Measurements from ENCODE around the gene TMEM132A. TPM values are rescaled to one million over a fixed set of nuclear protein-coding genes. Genes with fewer than 3 reads are reported as not detected.
A peak's percentile ranks its signal among the peaks of the same experiment; 100 is the strongest.
"Not testable (repeated sequence)": the region's sequence is repeated elsewhere in the genome, so short reads cannot be mapped to it uniquely, and the experiment has no call there.

Gene TMEM132A
- total RNA-seq, 2 experiments from 2014 or later: 1.9 to 2.0 TPM

DNA sequence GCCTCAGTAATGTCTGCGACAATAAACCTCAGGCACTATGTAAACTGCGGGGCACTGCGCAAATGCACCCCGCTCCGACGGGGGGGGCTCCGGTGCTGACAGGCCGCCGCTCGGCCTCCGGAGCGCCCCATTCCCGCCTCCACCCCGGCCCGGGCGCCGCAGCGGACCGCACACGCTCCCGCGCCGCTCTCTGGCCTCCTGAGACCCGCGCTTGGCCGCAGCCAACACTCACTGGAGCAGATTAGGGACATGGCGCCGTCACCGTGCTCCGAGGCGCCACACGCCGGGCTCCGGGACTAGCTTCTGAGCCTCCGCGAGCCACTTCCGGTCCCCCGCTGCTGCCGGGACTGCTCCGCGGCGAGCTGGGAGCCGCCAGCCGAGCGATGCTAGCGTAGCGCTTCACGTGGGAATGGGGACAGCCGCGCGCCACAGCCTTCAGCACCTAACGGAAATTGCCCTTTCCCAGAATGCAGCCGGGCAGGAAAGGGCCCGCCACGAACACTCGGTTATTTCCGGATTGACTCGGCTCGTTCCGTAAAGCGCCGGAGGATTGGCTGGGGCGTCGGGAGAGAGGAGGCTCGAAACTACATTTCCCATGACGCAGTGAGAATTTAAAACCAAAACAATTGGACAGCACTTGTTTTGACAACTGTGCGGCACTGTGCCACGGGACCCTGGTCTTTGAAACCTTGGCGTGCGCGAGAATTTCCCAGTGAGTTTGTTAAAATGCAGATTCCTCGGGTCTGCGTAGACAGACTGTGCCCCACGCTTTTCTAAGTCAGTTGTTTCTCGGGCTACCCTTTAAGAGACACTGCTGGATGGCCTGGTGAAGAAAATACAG, 17.9 kb upstream of the TMEM132A start, which contains the start of gene PRPF19:
Gene PRPF19 (minus strand): TSS at position 454 of the 841 bp plus-strand sequence. CDS start 203 bp downstream, at position 251.
- peak; percentile 97 for ATAC-seq

DNA sequence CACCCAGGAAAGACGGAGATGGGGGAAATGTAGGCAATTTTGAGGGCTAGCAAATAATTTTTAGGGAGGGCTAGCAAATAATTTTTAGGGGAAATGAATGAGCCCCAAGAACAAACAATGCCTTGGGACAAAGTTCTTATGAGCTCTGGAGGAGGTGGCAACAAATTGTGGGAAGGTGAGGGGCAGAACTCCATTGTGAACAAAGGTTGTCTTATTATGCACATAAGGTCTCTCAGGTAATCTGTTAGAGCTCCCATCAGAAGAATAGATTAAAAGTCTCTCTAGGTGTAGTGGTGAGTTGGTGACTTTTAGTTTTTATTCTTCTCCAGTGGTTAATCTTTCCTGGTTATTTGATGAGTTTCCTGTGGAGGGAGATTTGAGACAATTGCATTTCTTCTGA, 15.5 kb upstream of the TMEM132A start:
- ChIA-PET POLR2A (interaction anchor here (0.6 kb wide), 1 partner anchor 15 kb away, joined by 3 read pairs; no protein-coding TSS in a partner anchor), CTCF (interaction anchor here (1.2 kb wide), 1 partner anchor 221 kb away, joined by 3 read pairs; no protein-coding TSS in a partner anchor)
- ATAC-seq (no peak), DNase-seq (no peak)
- H3K4me3 Mint-ChIP-seq: no peak overlapping the region
- H3K9me3 Mint-ChIP-seq (ENCODE audit: low read depth): no peaks in the 10 kb centered on the region
- H3K27ac Mint-ChIP-seq: no peak overlapping the region
- intact Hi-C loops (cut with DNase I, micrococcal nuclease): loop anchor here in 1 of 2 experiments (10.0 kb wide), 1 partner anchor 516 kb away; the partner anchor contains the start of gene CPSF7
- H3K36me3 Mint-ChIP-seq (ENCODE audit: low read depth): peaks cover 10% of the 10 kb centered on the region
- no peaks in the 10 kb centered on the region for H3K27me3 Mint-ChIP-seq
- H3K4me1 Mint-ChIP-seq: peaks cover 57% of the 10 kb centered on the region

More for the DNA sequence above, 17.9 kb upstream of the TMEM132A start, which contains the start of gene PRPF19:
- POLR2A ChIA-PET: interaction anchor here (0.6 to 2.3 kb wide), 8 partner anchors 9 to 209 kb away, joined by 3 to 16 read pairs (median 4); partner anchors contain the start of genes TMEM109 and TMEM132A
- Mint-ChIP-seq H3K9me3 (ENCODE audit: low read depth) (no peaks in the 10 kb centered on the region), H3K4me1 (peaks cover 41% of the 10 kb centered on the region), H3K4me3 (peak within 1 kb of the TSS; percentile 86), H3K36me3 (ENCODE audit: low read depth) (peaks cover 26% of the 10 kb centered on the region), H3K27me3 (no peaks in the 10 kb centered on the region), H3K27ac (peak within 1 kb of the TSS; percentile 94)
- intact Hi-C loops (cut with DNase I, micrococcal nuclease): loop anchor here (1.0 to 10.0 kb wide), 8 partner anchors 8 to 522 kb away; partner anchors contain the start of genes CPSF7 (in 2 of the 2), TMEM109 (in 2 of the 2), VPS37C (in 2 of the 2) and CCDC86 (in 1 of the 2)
- CTCF ChIA-PET: interaction anchor here (0.9 to 3.5 kb wide), 4 partner anchors 9 to 75 kb away, joined by 3 to 16 read pairs (median 6); no protein-coding TSS in a partner anchor
- DNase-seq: peak; percentile 99

DNA sequence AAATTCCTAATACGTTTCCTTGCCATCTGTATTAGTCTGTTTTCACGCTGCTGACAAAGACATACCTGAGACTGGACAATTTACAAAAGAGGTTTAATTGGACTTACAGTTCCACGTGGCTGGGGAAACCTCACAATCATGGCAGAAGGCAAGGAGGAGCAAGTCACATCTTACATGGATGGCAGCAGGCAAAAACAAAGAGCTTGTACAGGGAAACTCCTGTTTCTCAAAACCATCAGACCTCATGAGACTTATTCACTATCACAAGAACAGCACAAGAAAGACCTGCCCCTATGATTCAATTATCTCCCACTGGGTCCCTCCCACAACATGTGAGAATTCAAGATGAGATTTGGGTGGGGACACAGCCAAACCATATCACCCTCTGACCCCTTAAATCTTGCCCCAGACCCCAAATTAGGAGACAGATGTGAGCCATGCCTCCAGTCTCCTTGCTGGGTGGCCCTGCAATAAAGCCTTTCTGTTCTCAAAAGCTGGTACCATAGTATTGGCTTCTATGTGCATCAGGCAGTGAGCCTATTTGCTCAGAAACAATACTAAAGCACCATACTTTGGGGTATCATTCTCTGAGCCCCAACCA, 14.5 kb upstream of the TMEM132A start:
- not testable (repeated sequence) for ATAC-seq; H3K9me3 Mint-ChIP-seq (ENCODE audit: low read depth)

DNA sequence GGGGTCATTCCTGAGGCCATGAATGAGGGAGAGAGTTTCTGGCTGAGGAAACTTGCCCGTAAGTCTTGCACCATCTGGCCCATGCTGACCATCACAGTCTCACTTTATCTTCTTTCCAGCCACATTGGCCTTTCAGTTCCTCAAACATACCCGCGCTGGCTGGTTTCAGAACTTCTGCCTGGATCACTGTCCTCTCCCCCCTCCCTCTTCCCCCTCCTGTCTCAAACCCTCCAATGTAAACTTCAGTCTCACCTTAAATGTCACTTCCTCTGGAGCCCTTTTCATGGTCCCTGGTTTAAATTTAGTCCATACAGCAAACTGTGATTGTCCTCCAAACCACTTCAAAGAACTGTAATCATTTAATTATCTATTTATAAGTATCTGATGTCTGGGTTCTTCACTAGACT, 14.0 kb upstream of the TMEM132A start:
- Mint-ChIP-seq H3K27ac (no peak overlapping the region), H3K9me3 (ENCODE audit: low read depth) (no peaks in the 10 kb centered on the region), H3K27me3 (no peaks in the 10 kb centered on the region), H3K4me3 (no peak overlapping the region), H3K36me3 (ENCODE audit: low read depth) (peaks cover 3% of the 10 kb centered on the region), H3K4me1 (peaks cover 44% of the 10 kb centered on the region)
- DNase-seq: no peak
- ChIA-PET CTCF (no interaction called here), POLR2A (no interaction called here)
- intact Hi-C loops (cut with DNase I, micrococcal nuclease): loop anchor here (5.0 kb wide), 3 partner anchors 172 to 382 kb away; no protein-coding TSS in a partner anchor
- no peak for ATAC-seq

More for the DNA sequence above, 14.5 kb upstream of the TMEM132A start:
- H3K27me3 Mint-ChIP-seq; H3K4me3 Mint-ChIP-seq; CTCF ChIA-PET; POLR2A ChIA-PET; H3K36me3 Mint-ChIP-seq (ENCODE audit: low read depth); H3K27ac Mint-ChIP-seq; DNase-seq: not testable (repeated sequence)
- H3K4me1 Mint-ChIP-seq: peaks cover 47% of the 10 kb centered on the region
- intact Hi-C loops (cut with DNase I, micrococcal nuclease): loop anchor here (5.0 to 10.0 kb wide), 4 partner anchors 173 to 515 kb away; partner anchors contain the start of gene CPSF7 (in 1 of the 2)

DNA sequence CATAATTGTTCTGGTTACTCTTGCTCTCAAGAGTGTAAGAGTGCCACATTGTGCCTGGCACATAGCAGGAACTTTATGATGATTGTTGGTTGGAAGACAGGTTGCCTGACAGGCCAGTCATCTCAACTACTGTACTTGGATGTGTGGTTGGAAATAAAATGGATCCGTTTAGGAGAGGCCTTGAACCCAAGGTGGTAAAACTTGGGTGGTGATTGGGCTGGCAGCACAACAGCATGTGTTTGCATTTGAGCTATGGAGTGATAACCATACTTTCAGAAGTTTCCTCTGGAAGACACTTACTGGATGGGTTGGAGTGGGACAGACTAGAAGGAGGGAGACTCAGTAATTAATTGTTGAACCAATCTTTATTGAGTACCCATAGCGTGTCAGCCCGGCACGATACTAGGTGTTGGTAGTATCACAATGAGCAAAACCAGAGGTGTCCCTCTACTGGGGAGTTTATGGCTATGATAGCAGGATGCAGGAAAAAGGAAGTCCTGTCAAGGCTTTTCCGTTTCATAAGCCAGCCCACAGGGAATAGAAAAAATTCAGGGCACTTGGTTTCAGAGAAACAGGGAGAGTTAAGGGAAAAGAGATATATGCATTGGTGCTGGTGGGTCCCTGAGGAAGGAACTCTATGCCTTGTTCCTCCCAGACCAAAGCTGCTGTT, 13.4 kb upstream of the TMEM132A start:
- H3K27ac Mint-ChIP-seq: no peak overlapping the region
- intact Hi-C loops (cut with DNase I, micrococcal nuclease): loop anchor here (5.0 kb wide), 3 partner anchors 171 to 381 kb away; no protein-coding TSS in a partner anchor
- H3K9me3 Mint-ChIP-seq (ENCODE audit: low read depth): no peaks in the 10 kb centered on the region

DNA sequence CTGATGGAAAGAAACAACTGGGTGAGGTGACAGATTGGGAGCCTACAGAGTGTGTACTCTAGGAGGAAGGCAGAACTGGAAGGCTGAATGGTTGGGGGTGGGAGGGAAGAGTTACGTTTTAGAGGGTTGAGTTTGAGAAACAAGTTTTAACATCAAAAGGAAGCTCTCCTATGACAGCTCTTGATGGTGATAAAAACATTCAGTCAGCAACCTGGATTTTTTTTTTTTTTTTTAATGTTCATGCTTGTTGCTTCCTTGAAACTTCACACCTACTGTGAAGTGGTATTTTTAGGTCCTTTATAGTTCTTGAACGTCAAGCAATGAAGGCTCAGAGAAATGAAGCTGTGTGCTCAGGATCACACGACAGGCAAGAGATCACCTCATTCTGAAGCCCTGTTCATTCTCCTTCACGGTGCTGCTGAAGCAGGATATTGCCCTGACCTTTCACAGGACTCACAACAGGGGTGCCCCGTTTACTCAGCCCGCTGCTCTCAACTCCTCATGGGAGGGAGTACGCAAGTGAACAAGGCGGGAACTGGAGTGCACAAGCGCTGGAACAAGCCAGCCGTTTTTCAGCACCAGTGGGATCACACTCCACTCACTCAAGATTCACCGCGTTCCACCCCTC, 11.9 kb upstream of the TMEM132A start:
- H3K27ac Mint-ChIP-seq: peak overlapping the region; percentile 73
- ChIA-PET CTCF (interaction anchor here (0.5 to 2.7 kb wide), 11 partner anchors 9 to 1990 kb away, joined by 3 to 16 read pairs (median 4); partner anchors contain the start of gene CD6), POLR2A (interaction anchor here (1.2 to 1.9 kb wide), 2 partner anchors 25 to 517 kb away, joined by 4 to 5 read pairs; partner anchors contain the start of genes CPSF7 and SDHAF2)
- peak; percentile 51 for DNase-seq
- H3K4me1 Mint-ChIP-seq: peaks cover 52% of the 10 kb centered on the region
- ATAC-seq: peak; percentile 12
- H3K36me3 Mint-ChIP-seq (ENCODE audit: low read depth): peaks cover 12% of the 10 kb centered on the region
- intact Hi-C loops (cut with DNase I, micrococcal nuclease): loop anchor here (2.0 to 5.0 kb wide), 4 partner anchors 70 to 380 kb away; partner anchors contain the start of gene CCDC86 (in 1 of the 2)
- H3K9me3 Mint-ChIP-seq (ENCODE audit: low read depth): no peaks in the 10 kb centered on the region
- H3K4me3 Mint-ChIP-seq: peak overlapping the region; percentile 2
- H3K27me3 Mint-ChIP-seq: no peaks in the 10 kb centered on the region

More for the DNA sequence above, 13.4 kb upstream of the TMEM132A start:
- ATAC-seq (no peak), DNase-seq (no peak)
- Mint-ChIP-seq H3K27me3 (no peaks in the 10 kb centered on the region), H3K4me1 (peaks cover 46% of the 10 kb centered on the region), H3K4me3 (no peak overlapping the region), H3K36me3 (ENCODE audit: low read depth) (peaks cover 4% of the 10 kb centered on the region)
- POLR2A ChIA-PET: interaction anchor here (0.6 to 1.2 kb wide), 2 partner anchors 10 to 23 kb away, joined by 3 to 5 read pairs; no protein-coding TSS in a partner anchor
- CTCF ChIA-PET: no interaction called here

DNA sequence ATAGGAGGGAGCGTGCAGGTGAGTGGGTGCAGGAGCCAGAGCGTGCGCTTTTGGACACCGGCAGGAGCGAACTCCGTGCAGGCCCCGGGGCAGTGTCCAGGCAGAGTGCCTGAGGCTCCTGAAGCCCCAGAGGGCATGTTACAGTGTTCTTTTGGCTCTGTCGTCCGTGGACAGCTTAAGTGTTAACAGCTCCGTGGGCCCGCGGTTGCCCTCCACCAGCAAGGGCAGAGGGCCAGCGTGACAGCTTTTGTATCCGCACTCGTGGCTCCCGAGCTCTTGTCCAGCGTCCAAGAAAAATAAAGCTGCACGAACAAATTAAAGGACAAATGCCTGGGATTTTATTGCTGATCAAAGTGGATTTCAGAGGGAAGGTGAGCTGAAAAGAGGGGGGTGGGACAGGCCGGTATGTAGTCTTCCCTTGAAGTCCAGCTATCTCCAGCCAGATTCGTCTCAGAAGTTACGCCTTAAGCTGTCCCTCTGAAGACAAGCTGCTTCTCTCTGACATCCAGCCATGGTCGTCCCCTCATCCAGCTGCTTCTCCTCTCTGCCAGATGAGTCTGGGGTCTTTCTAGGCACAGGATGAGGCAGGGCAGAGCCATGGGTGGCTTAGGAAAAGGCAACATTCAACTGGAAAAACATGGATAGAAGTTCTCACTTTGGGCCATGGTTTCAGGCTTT, 11.3 kb upstream of the TMEM132A start:
- ChIA-PET CTCF (interaction anchor here (0.7 to 2.7 kb wide), 12 partner anchors 10 to 1990 kb away, joined by 3 to 16 read pairs (median 4); no protein-coding TSS in a partner anchor), POLR2A (interaction anchor here (0.7 to 1.9 kb wide), 5 partner anchors 69 to 517 kb away, joined by 3 to 5 read pairs (median 4); partner anchors contain the start of genes CPSF7 and SDHAF2)
- no peak for ATAC-seq
- Mint-ChIP-seq H3K27me3 (no peaks in the 10 kb centered on the region), H3K4me3 (peak overlapping the region; percentile 87), H3K27ac (peak overlapping the region; percentile 97), H3K36me3 (ENCODE audit: low read depth) (peaks cover 13% of the 10 kb centered on the region), H3K9me3 (ENCODE audit: low read depth) (no peaks in the 10 kb centered on the region), H3K4me1 (peaks cover 52% of the 10 kb centered on the region)
- no peak for DNase-seq
- intact Hi-C loops (cut with DNase I, micrococcal nuclease): loop anchor here (2.0 to 5.0 kb wide), 4 partner anchors 70 to 379 kb away; partner anchors contain the start of gene CCDC86 (in 1 of the 2)

DNA sequence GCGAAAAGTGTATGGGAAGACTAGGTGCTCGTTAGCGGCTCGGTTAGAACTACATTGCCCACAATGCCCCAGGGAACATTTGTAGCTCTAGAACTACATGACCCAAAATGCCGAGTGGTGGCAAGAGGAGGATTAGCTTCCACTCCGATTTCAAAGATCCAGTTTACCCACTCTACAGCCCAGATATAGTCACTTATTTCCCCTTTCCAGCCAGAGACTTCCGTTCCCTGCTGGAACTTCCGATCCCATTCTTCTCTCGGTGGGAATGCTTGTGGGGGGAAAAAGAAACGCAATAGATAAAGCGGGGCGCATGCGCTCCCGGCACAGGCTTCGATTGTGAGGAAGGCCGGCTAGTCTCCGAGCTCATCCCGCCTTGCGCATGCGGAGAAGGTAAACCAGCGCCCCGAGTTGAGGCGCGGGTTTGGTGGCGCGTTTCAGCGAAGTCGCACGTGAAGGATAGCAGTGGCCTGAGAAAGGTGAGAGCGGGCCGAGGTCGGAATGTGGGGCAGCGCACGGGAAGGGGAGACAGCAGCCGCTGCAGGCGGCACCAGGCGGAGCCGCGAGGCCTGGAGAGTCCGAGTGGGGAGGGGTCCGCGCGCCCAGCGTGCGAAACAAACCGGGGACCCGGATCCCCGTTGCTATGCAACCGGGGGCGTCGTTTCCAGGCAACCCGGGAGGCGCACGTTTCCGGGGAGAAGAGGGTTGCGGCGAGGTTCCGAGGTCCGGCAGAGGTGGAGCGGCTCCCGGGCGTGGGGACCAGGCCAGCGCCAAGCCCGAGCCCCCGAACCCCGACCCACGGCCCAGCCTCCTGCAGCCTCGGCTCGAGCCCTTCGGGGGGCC, 10.2 kb upstream of the TMEM132A start, which contains the start of gene TMEM109:
Gene TMEM109 (plus strand): TSS at position 366 of the 840 bp plus-strand sequence. CDS start 5,536 bp downstream, outside the sequence.
- peaks cover 16% of the 10 kb centered on the region for H3K36me3 Mint-ChIP-seq (ENCODE audit: low read depth)
- no peaks in the 10 kb centered on the region for H3K9me3 Mint-ChIP-seq (ENCODE audit: low read depth)
- peaks cover 58% of the 10 kb centered on the region for H3K4me1 Mint-ChIP-seq
- no peaks in the 10 kb centered on the region for H3K27me3 Mint-ChIP-seq
- POLR2A ChIA-PET: interaction anchor here (0.6 to 2.9 kb wide), 11 partner anchors 8 to 516 kb away, joined by 3 to 16 read pairs (median 4); partner anchors contain the start of genes CPSF7, PRPF19, SDHAF2 and TMEM216
- H3K27ac Mint-ChIP-seq: peak within 1 kb of the TSS; percentile 97
- intact Hi-C loops (cut with DNase I, micrococcal nuclease): loop anchor here (1.0 to 5.0 kb wide), 12 partner anchors 8 to 448 kb away; partner anchors contain the start of genes CCDC86 (in 2 of the 2), PRPF19 (in 2 of the 2), DDB1 (in 1 of the 2) and TKFC (in 1 of the 2)
- ATAC-seq: peak; percentile 78
- H3K4me3 Mint-ChIP-seq: peak within 1 kb of the TSS; percentile 87
- CTCF ChIA-PET: interaction anchor here (0.6 to 2.7 kb wide), 14 partner anchors 11 to 472 kb away, joined by 3 to 16 read pairs (median 4); no protein-coding TSS in a partner anchor
- peak; percentile 93 for DNase-seq

All from activated CD4-positive, alpha-beta T cell treated with anti-CD3 and anti-CD28 coated beads for 36 hours (primary cell).